HG03378 (cell line): ENCODE data around the gene FAM131C.
"Not testable (repeated sequence)": the region's sequence is repeated elsewhere in the genome, so short reads cannot be mapped to it uniquely, and the experiment has no call there.

ENCODE experiments used
- ATAC-seq: cut with Tn5 transposase; IDR thresholded peaks from one replicate; pipeline ENCODE4 v1.9.1; 2021; ENCODE audit warnings: mild to moderate bottlenecking, moderate library complexity; ENCODE audit not compliant: unreplicated experiment

FAM131C gene

DNA sequence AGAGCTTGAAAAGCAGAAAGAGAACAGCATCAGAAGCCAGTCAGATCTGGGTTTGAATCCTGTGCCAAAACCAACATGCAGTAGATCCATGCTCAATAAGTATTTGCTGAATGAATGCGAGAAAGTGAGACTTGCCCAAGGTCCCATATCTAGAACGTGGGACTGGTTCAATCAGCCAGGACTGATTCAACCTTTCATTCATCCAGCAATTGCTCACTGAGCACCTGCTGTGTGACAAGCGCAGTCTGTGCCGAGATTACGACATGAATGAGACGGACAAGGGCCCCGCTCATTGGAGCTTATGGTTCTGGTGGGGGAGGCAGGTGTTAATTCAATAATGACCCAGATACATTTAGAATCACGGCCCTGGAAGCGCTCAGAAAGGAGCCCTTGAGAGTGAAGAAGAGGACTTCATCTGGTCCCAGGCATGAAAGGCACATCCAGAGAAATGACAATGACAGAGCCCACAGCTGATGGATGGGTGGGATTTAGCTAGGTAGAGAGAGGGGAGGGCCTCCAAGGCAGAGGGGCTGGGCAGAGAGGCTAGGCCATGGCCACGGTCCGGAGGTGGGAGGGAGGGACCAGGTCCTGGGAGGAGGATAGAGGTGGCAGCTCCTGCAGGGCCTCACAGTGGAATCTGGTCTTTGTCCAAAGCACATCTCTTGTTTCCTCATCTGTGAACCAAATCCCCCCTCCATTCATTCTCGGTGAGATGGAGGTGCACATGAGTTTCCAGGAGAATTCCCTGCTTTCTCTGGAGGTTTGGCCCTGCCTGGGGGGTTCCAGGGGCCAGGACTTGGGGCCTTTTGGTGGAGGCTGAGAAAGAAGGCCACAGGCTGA lies 4.2 kb upstream of the FAM131C start:
- no peak for ATAC-seq

DNA sequence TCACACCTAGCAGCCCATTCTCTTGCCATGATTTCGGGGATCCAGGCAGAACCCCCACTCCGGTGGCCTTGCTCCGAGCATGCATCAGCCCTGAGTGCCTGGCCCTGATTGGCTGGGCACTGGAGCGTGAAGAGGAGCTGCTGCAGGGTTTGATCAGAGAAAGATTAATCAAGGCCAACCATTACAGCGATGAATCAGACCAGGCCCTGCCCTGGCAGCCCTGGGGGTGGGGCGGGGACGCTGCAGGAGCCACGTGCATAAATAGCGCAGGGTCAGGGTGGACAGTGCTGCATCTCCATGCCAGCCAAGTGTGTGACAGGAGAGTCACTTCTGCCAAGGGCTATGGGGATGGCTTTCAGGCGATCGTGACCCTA lies 3.4 kb upstream of the FAM131C start:
- ATAC-seq: no peak

DNA sequence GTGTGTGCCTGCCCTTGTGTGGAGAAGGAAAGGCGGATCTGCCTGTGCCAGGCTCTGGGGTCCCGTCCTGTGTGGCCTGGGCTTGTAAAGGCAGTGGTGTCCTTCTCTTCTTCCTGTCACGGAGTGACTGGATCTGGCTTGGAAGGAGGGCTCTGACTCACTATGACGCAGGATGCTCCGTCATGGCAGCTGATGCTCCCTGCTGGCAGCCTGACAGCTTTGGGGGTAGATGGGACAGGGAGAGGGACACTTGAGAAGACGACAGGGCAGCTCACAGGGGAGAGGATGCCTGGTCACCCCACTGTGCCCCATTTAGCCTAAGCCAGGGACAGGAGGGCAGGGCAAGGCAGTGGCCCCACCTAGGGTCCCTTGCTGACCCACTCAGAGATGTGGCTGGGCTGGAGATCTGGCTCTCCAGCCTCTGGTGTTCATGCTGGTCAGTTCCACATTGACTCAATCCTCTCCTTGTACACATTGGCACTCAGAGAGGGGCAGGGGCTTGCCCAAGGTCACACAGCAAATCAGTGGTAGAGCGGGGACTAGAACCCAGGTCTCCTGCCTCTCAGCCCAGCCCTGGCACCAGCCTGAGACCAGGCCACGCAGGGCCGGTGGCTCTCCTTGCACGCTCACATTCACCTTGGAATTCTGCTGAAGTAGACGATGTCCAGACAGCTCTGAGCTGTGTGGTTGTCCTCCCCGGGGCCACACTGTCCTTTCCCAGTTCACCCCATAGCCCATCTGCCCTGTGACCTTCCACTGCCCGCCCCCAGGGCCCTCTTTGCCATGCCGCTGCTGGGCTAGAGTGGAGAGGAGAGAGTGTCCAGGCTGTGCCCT lies 2.8 kb upstream of the FAM131C start:
- no peak for ATAC-seq

DNA sequence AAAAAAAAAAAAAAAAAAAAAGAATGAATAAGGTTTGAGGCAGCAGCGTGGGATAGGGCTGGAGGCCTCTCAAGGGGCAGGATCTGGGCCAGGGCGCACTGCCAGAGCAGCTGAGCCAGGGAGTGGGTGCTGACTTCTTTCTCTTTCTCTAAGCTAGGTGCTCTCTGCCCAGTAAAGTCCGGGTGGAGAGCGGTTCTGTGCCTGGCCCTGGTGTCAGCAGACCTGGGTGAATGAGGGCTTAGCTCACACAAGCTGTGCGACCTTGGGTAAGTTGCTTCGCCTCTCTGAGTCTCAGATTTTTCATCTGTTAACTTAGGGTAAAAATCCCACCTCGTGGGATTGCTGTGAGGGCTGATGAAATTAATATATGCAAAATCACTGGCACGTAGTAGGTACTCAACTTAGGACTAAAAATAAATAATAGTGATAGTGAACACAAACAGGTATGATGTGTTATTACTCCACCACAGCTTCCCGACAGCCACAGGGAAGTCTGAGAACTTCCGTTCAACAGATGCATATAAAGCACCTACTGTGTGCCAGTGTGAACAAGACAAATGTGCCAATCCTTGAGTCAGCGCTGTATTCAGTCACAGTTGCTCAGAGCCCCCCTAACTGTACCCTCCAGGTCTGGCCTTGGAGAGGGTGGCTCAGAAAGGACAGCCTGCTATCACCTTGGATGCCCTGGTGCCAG lies 2.0 kb upstream of the FAM131C start:
- ATAC-seq: no peak

DNA sequence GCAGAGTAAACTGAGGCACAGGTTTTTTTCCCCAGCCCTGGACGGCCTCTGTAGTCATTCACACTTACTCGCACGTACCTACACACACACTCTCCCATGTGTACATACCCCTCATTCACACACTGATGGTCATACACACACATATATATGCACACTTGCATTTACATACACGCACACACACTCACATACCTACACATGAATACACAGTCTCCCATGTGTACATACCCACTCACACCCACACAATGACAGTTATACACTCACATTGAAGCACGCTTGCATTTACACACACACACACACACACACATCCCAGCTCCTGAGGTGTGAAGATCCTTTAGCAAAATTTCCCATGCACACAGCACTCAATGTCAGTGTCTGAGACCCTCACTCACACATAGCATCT lies 766 bp upstream of the FAM131C start:
- ATAC-seq: no peak

DNA sequence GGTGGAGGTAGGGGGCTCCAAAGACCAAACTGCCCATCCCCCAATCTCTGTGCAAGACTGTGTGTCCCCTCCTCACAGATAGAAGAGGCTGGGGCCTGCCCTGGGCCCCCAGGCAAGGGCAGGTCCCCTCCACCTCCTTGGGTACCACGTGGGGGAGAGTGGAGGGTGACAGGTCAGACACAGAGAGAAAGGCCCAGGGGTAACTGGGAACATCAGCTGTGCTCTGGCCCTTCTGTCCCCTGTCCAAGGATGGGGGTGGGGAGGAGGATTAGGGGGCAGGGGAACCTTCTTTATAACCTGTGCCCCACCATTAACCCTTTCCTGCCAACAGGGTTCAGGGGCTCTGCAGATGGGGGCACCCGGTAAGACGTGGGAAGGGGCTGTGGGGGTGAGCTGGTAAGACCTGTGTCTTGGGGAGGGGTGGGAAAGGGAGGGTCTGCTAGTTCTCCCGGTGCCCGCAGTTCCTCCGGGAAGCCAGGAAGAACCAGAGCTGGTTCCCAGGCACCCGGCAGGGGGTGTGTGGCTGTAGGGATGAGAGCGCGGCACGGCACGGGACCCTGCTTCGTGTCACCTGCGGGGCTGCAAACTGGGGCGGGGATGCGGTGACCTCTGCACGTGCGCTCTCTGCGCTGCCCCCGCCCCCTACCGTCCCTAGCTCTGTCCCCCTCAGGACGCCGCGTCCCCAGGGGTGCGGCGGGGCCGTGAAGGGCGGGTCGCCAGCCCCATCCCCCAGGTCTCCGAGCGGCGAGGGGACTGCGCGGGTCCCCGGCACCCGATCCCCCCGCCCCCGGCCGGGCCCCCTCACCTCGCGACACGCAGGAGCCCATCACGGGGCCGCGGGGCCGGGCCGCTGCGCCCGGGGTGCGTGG lies 601 bp downstream of the FAM131C start:
- ATAC-seq: no peak

DNA sequence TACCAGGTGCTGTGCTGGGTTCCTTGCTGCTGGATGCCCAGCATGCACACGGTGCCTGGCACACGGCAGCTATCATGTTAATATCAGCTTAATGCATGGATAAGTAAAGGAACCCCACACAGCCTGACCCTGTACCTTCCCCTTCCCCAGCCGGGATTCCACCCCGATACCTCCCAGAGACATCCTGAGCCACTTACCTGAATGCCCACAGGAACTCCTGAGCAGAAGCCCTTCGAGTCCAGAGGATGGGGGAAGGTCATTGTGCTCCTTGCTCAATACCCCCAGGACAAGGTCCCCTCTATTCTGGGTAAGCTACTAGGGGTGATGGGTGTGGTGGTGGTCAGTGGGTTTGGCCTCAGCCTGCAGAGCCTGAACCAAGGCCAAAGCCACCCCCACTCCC lies 1.4 kb downstream of the FAM131C start:
- no peak for ATAC-seq

DNA sequence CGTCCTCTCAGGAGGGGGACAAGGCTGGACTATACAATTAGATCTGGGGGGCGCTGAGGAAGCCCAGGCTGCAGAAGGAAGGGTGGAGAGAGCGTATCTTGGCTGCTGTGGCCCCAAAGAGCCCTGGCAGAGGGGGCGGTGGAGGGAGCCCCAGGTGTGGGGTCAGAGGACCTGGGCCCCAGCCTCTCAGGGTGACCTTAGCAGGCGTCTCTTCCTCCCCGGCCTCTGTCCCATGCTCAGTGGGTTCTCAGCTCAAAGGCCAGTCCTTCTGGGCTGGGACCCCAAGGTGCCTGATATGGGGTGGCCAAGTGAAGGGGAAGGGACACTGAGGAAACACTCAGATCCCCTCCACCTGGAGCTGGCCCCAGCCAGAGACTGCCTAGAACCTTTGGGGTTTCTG lies 1.8 kb downstream of the FAM131C start:
- ATAC-seq: no peak

DNA sequence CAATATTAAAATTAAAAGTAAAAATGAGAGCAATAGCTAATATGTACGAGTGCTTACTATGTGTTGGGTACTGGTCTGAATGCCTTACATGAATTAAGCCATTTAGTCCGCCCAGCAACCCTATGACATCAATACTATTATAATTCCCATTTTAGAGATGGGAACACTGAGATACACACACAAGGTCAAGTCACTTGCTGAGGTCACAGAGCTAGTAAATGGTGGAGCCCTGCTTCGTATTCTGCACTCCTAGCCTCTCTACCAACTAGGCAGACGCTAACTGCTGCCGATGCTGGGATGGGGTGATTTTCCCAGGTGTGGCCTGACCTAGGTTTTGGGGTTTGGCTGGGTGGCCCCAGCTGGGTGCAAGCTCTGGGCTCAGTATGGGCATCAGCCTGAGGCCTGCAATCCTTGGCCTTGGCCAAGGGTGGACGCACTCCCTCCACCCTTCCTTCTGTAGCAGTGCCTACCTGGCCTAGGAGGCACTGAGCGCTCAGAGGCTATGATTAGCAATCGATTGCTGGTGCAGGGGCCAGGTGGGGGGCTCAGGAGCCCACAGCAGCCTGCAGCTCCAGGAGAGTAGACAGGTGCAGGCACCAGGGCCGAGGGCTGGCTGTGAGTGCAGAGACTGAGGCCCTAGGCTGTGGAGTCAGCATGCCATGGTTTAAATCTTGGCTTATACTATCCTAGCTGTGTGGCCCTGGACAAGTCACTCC lies 2.7 kb downstream of the FAM131C start:
- no peak for ATAC-seq

DNA sequence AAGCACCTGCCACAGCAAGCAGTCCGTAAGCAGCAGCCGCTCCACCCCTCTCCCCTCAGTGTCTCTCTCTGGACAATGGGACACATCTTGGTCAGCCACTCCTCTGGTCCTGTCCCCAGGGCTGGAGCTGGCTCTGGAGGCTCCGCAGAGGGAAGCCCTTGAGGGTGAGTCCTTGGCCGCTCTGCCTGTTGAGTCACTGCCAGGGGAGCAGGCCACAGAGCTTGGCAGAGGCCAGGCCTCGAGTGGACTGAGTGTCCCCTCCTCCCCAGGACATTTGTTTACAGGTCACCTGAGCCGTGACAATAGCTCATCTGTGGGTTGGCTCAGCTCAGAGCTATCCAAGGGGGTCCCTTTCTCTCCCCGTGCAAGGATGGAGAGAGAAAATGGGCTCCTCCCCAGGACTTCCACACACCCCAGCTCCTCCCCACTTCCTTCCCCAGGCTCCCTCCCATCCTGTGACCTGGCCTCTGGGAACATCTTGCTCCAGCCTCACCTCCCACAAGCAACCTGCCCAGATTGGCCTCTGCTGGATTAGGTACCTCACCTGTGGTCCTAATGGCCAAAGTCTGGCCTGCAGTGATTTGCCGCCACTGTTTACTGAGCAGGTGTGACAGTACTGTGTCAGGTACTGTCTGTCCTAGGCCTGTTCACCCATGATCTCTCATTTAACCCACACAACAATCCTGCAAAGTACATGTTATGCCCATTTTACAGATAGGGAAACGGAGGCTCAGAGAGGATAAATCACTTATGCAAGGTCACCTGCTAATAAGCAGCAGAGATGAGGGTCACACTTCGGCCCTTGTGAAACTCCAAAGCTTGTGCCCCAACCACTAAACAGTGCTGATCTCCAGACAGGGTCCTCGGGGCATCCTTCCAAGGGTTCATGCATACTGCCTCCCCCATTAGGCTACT lies 4.8 kb downstream of the FAM131C start:
- ATAC-seq: no peak

DNA sequence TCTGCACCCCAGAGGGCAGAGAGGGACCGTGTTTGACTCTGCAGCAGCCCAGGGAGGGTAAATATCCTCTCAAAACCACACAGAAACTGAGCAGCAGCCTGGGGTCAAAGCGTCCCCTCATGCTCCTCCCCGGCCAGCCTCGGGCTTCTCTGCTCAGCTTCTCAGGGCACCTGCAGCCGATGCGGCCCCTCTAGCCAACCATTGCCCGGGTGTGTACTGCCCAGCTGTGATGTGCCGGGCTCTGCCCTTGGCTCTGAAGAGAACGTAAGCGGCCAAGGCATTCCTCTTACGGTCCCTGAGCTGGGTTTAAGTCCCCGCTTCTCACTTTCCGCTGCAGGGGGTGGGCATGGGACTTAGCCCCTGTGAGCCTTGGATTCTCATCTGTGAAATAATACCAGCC lies 5.5 kb downstream of the FAM131C start:
- no peak for ATAC-seq

DNA sequence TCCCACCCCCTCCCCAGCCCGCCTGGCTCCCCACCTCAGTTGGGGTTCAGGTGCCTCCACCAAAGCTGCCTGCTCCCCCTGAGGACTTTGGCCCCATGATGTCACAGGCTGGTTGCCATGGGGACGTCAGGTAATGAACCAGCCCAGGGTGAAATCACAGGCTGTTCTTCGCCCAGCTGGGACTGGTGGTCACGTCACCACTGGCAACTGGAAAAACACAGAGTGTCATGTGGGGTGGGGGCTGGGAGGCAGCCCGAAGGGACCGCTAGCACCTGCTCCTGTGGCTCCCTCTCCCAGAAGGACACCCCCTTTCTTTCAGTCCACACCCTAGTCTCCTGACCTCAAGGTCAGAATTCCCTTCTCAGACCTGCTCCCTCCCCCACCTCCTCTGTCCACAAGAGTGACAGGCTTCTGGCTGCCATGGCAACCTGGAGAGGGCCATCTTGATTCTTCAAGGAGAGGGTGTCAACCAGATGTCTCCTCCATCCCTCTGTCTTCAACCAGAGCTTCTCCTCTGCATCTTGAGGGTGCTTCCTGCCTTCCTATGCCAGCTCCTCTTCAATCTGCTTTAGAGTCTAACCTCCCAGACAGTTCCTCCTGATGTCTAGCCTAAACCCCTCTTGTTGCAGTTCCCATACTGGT lies 6.2 kb downstream of the FAM131C start:
- ATAC-seq: no peak

DNA sequence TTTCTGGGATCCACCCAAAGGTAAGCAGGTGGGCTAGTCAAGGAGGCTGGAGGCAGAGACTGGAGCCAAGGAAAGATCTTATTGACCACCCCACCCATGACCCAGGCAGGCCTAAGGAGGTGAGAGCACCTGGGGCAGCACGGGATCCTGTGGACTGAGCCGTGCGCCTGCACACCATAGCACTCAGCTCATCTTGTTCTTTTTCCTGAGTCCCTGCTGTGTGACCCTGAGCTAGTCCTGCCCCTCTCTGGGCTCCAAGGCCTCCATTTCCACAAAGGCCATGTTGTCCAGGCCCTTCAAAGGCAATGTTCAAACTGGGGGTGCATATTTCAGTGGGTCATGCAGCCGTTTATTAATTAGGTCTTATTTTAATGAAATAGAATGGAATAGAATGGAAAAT lies 7.2 kb downstream of the FAM131C start:
- ATAC-seq: no peak

DNA sequence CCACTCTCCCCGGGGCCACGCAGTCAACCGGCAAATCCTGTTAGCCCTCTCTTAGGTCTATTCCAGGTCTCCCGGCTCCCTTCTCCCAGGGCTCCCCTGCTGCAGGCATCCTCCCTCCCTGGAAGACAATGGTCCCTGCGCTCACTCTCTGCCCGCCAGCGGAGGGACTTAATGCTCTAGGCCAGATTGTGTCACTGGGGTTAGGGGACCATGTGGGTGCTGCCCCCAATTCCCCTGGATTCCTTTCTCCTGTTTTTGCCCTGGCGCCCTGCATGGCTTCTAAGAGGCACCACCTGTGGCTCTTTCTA lies 8.2 kb downstream of the FAM131C start:
- ATAC-seq: no peak

DNA sequence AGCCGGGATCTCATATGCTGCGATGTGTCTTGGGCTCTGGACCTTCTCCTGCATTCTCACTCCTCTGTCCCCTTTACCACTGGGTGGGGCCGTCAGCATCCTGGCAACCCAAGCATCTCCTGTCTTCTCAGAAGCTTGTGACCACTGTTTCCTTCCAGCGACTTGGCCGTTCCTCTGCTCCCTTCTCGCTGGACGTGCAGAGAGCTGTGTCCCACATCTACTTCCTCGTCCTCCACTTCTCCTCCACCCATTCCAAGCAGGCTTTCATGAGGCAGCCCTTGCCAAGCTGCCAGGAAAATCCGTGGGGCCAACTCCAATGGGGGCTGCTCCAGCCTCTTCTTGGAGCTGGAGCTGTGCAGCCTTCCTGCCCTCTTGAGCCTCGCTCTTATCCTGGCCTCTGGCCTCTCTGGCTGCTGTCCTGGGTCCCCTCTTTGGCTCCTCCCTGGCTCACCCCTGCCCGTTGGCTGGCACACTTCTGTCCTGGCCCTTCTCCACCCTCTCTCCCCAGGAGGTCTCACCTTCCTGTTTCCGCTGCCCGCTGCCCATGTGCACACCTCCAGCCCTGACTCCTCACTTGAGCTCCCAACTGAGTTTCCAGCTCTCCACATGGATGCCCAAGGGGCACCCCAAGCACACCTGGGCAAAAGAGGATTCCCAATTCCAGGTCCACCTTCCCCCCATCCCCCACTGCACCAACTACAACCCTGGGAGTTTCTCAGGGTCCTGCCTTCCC lies 8.7 kb downstream of the FAM131C start:
- no peak for ATAC-seq

DNA sequence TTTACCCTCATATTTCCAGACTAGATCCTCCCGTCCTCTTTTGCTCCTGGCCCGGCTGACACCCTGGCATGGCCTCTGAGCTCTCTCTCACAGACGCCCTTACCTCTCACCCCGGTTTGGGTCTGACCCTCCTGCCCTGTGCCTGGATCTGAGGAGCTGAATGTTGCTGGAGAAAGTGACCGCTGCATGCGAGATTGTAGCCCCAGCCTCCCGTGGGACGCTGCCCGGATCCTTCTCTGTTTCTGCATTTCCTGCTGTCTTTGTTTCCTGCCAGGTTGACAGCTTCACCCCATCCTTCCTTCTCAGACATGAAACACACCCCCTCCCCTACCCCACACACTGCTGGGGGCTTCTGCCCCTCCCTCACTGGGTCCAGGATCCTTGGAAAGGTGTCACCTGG lies 9.5 kb downstream of the FAM131C start:
- no peak for ATAC-seq

DNA sequence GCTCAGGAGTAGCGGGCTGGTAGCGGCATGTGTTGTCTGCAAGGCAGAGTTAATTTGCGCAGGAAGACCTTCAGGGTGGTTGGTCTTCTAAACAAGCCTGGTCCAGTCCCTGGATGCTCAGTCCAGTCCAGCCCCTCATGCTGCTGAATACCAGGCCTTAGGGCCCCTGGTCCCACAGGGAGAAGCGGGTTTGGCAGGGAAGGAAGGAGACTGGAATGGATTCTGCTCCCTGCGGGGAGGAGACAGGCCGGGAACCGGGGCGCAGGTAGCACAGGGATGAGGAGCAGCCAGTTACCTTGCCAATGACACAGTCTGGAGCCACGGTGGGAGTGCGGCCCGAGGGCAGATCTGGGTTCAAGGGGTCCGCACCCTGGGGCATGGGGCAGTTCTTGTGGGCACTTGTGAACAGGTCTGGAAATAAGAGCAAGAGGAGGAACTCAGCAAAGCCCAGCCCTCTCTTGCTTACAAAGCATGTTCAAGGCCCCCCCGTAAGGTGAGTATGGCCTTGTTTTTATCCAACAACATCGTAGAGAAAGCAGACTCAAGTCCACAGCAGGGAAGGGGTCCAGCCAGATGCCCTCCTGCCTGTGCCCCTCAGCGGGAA lies 10.1 kb downstream of the FAM131C start:
- no peak for ATAC-seq

DNA sequence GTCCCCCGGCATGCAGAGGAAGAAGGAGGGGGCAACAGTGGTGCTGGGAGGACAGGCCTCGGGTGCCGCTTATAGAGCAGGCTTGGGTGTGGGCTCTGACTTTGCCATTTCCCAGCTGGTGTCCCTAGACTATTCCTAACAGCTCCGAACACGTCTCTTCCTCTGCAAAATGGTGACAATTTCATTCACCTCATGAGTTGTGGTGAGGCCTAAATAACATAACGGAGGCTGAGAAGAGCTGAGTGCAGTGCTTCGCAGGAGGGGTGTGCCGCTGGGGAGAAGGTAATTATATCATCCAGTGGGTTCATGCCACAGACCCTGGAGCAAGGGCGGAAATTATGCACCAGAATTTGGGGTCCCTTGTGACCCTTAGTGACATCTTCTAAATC lies 10.8 kb downstream of the FAM131C start:
- not testable (repeated sequence) for ATAC-seq
